ENCODE measurements around the gene KRT24.

The KRT24 gene

GRCh38 chr17:40687106-40687505 is 16.4 kb downstream of the KRT24 start:
- DNase-seq: no peak

- DNase-seq: no peak
Measured at GRCh38 chr17:40686192-40686591, 17.4 kb downstream of the KRT24 start.

GRCh38 chr17:40680998-40681397 is 22.6 kb downstream of the KRT24 start:
- no peak for DNase-seq

- no peak for DNase-seq
Measured at GRCh38 chr17:40679523-40679907, 24.0 kb downstream of the KRT24 start.

GRCh38 chr17:40678902-40679522 is 24.5 kb downstream of the KRT24 start:
- no peak for DNase-seq

GRCh38 chr17:40675905-40676304 is 27.6 kb downstream of the KRT24 start:
- no peak for DNase-seq

- DNase-seq: no peak
Measured at GRCh38 chr17:40672654-40673053, 30.9 kb downstream of the KRT24 start.

- no peak for DNase-seq
Measured at GRCh38 chr17:40671282-40671681, 32.3 kb downstream of the KRT24 start.

GRCh38 chr17:40666331-40666730 is 37.2 kb downstream of the KRT24 start:
- DNase-seq: no peak

GRCh38 chr17:40664582-40665333 is 38.8 kb downstream of the KRT24 start, which contains the start of gene KRT222:
Gene KRT222, minus strand, starts transcription at chr17:40665177. Its CDS starts 78 bp downstream, at chr17:40665099.
- no peak for DNase-seq

- DNase-seq: no peak
Measured at GRCh38 chr17:40663252-40663651, 40.3 kb downstream of the KRT24 start.

- no peak for DNase-seq
Measured at GRCh38 chr17:40659911-40660310, 43.6 kb downstream of the KRT24 start.

- no peak for DNase-seq
Measured at GRCh38 chr17:40658396-40658795, 45.2 kb downstream of the KRT24 start.

- no peak for DNase-seq
Measured at GRCh38 chr17:40651939-40652338, 51.6 kb downstream of the KRT24 start.

GRCh38 chr17:40648384-40648968 is 55.1 kb downstream of the KRT24 start:
- DNase-seq: peak; percentile 25
